PC-3 (cell line): ENCODE measurements around the gene VAT1L.

Experiments used
- EZH2 ChIP-seq: fragments of 300-600 bp; sonication (generic); IDR thresholded peaks from one replicate; pipeline ENCODE4 v1.6.1; 2017; ENCODE audit warnings: antibody characterized with exemption, mild to moderate bottlenecking, low read length; ENCODE audit not compliant: unreplicated experiment
- EZH2phosphoT487 ChIP-seq: fragments of 300-600 bp; sonication (generic); IDR thresholded peaks from 2 replicates; pipeline ENCODE4 v1.6.1; 2018; ENCODE audit warnings: mild to moderate bottlenecking, antibody characterized with exemption, low read length, borderline replicate concordance
- TF ChIP-seq, protein P1 (sequence below): fragments of 300-600 bp; sonication (generic); conservative IDR thresholded peaks from 2 replicates; pipeline ENCODE4 v1.5.1; 2017; ENCODE audit warnings: antibody characterized with exemption, low read depth, mild to moderate bottlenecking, low read length

DNA sequence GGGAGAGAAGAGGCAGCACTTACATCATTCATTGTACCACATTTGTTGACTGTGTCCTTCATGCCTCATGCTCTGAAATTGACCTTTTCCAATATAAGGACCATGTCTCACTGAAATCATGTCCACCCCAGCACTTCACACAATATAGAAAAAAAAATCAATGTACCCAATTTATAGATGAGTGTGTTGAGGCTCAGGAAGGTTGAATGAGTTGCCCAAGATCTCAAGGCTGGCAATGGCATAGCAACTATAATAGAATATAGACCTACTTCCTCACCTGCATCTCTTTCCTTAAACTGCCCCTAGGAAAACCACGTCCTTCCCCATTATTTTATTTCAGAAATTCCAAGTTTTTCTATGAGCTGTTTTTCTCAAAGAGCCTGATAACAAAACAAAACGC is 912 bp upstream of the VAT1L start:
- TF ChIP-seq EZH2 (no peak), EZH2phosphoT487 (no peak)
- TF ChIP-seq, protein P1, sequence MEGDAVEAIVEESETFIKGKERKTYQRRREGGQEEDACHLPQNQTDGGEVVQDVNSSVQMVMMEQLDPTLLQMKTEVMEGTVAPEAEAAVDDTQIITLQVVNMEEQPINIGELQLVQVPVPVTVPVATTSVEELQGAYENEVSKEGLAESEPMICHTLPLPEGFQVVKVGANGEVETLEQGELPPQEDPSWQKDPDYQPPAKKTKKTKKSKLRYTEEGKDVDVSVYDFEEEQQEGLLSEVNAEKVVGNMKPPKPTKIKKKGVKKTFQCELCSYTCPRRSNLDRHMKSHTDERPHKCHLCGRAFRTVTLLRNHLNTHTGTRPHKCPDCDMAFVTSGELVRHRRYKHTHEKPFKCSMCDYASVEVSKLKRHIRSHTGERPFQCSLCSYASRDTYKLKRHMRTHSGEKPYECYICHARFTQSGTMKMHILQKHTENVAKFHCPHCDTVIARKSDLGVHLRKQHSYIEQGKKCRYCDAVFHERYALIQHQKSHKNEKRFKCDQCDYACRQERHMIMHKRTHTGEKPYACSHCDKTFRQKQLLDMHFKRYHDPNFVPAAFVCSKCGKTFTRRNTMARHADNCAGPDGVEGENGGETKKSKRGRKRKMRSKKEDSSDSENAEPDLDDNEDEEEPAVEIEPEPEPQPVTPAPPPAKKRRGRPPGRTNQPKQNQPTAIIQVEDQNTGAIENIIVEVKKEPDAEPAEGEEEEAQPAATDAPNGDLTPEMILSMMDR = no peak
